GM10847 (cell line): ENCODE results near the gene ZSWIM1.

Experiments
- POLR2A ChIP-seq: IDR thresholded peaks from 2 replicates; pipeline ENCODE4 v1.6.1; 2011; ENCODE audit not compliant: insufficient read length; ENCODE audit errors: extremely low read depth

ZSWIM1 gene

GRCh38 chr20:45848969-45849582 is 32.0 kb upstream of the ZSWIM1 start:
- TF ChIP-seq POLR2A: no peak

GRCh38 chr20:45850238-45850637 is 30.8 kb upstream of the ZSWIM1 start:
- no peak for TF ChIP-seq POLR2A

GRCh38 chr20:45850926-45851325 is 30.1 kb upstream of the ZSWIM1 start:
- TF ChIP-seq POLR2A: no peak

- TF ChIP-seq POLR2A: no peak
These were observed 29.5 kb upstream of the ZSWIM1 start for GRCh38 chr20:45851501-45851900.

GRCh38 chr20:45852326-45852725 is 28.7 kb upstream of the ZSWIM1 start:
- TF ChIP-seq POLR2A: no peak

- no peak for TF ChIP-seq POLR2A
These were observed 27.5 kb upstream of the ZSWIM1 start for GRCh38 chr20:45853484-45853883.

GRCh38 chr20:45857114-45857881 is 23.7 kb upstream of the ZSWIM1 start, which contains the start of the genes ACOT8 and ZSWIM3:
TSS of gene ACOT8 (minus strand) at chr20:45857392. CDS start at chr20:45857315, 77 bp downstream.
TSS of gene ZSWIM3 (plus strand) at chr20:45857614. CDS start at chr20:45857826, 212 bp downstream.
- TF ChIP-seq POLR2A: peak; percentile 82

- no peak for TF ChIP-seq POLR2A
These were observed 23.2 kb upstream of the ZSWIM1 start for GRCh38 chr20:45857882-45858216.

- TF ChIP-seq POLR2A: no peak
These were observed 21.1 kb upstream of the ZSWIM1 start for GRCh38 chr20:45859916-45860315.

- TF ChIP-seq POLR2A: no peak
These were observed 20.3 kb upstream of the ZSWIM1 start for GRCh38 chr20:45860560-45861220.

- TF ChIP-seq POLR2A: no peak
These were observed 19.6 kb upstream of the ZSWIM1 start for GRCh38 chr20:45861221-45862075.

GRCh38 chr20:45863543-45864470 is 17.2 kb upstream of the ZSWIM1 start:
- no peak for TF ChIP-seq POLR2A

GRCh38 chr20:45866454-45866853 is 14.6 kb upstream of the ZSWIM1 start:
- no peak for TF ChIP-seq POLR2A
